ENCODE results near the gene ST6GALNAC6. TPM values are rescaled to one million over a fixed set of nuclear protein-coding genes. Genes with fewer than 3 reads are reported as not detected.

ST6GALNAC6 gene
- total and polyA plus RNA-seq, 2 experiments from 2014 or later, result 31.8 to 47.7 TPM

- Histone ChIP-seq H3K79me2 (no peaks in the 10 kb centered on the region), H3K36me3 (replicated peaks; ENCODE audit: insufficient read depth, low read depth) (no peaks in the 10 kb centered on the region), H3K4me1 (ENCODE audit: insufficient read depth) (peaks cover 18% of the 10 kb centered on the region), H3K4me3 (no peak overlapping the region), H3K27me3 (no peaks in the 10 kb centered on the region), H3K9me2 (replicated peaks; ENCODE audit: insufficient read depth) (no peaks in the 10 kb centered on the region), H3K9me3 (ENCODE audit: low read depth) (no peaks in the 10 kb centered on the region), H2AFZ (no peak overlapping the region), H4K20me1 (ENCODE audit: insufficient read depth, poor library complexity, severe bottlenecking) (no peaks in the 10 kb centered on the region), H3K27ac (peak overlapping the region; percentile 25), H3K4me2 (no peak overlapping the region)
- TF ChIP-seq CTCF (IDR thresholded peaks at IDR 0.05; ENCODE audit: poor library complexity) (no peak), EZH2phosphoT487 (IDR thresholded peaks at IDR 0.05; ENCODE audit: low read depth, severe bottlenecking, unreplicated experiment) (no peak), EZH2 (IDR thresholded peaks at IDR 0.05; ENCODE audit: borderline replicate concordance) (no peak)
- WGBS (ENCODE audit: low lambda C conversion rate, missing lambda C conversion rate), result 54% methylated on average over 12 of the region's 12 CpGs
- no peak for DNase-seq (ENCODE audit: low spot score)
These were observed 41.3 kb downstream of the ST6GALNAC6 start for GRCh38 chr9:127858041-127858512.

- 90% methylated on average over 3 of the region's 4 CpGs for whole genome bisulfite sequencing (ENCODE audit: low lambda C conversion rate, missing lambda C conversion rate)
- H3K27ac ChIP-seq, result no peak overlapping the region
These were observed 42.1 kb downstream of the ST6GALNAC6 start for GRCh38 chr9:127857278-127857677.

GRCh38 chr9:127856729-127857116, 42.7 kb downstream of the ST6GALNAC6 start:
- TF ChIP-seq EZH2phosphoT487 (IDR thresholded peaks at IDR 0.05; ENCODE audit: low read depth, severe bottlenecking, unreplicated experiment) (no peak), CTCF (IDR thresholded peaks at IDR 0.05; ENCODE audit: poor library complexity) (no peak), EZH2 (IDR thresholded peaks at IDR 0.05; ENCODE audit: borderline replicate concordance) (no peak)
- Histone ChIP-seq H3K36me3 (replicated peaks; ENCODE audit: insufficient read depth, low read depth) (no peaks in the 10 kb centered on the region), H3K9me3 (ENCODE audit: low read depth) (no peaks in the 10 kb centered on the region), H4K20me1 (ENCODE audit: insufficient read depth, poor library complexity, severe bottlenecking) (no peaks in the 10 kb centered on the region), H2AFZ (no peak overlapping the region), H3K79me2 (no peaks in the 10 kb centered on the region), H3K27ac (no peak overlapping the region), H3K9me2 (replicated peaks; ENCODE audit: insufficient read depth) (no peaks in the 10 kb centered on the region), H3K4me1 (ENCODE audit: insufficient read depth) (peaks cover 18% of the 10 kb centered on the region), H3K4me2 (no peak overlapping the region), H3K27me3 (no peaks in the 10 kb centered on the region), H3K4me3 (no peak overlapping the region)
- WGBS (ENCODE audit: low lambda C conversion rate, missing lambda C conversion rate), result 84% methylated on average over 8 of the region's 8 CpGs
- no peak for DNase-seq (ENCODE audit: low spot score)

More at GRCh38 chr9:127857278-127857677, 42.1 kb downstream of the ST6GALNAC6 start:
- H3K4me1 ChIP-seq (ENCODE audit: insufficient read depth), result peaks cover 18% of the 10 kb centered on the region
- no peaks in the 10 kb centered on the region for H3K9me2 ChIP-seq (replicated peaks; ENCODE audit: insufficient read depth)
- TF ChIP-seq EZH2 (IDR thresholded peaks at IDR 0.05; ENCODE audit: borderline replicate concordance) (no peak), CTCF (IDR thresholded peaks at IDR 0.05; ENCODE audit: poor library complexity) (no peak), EZH2phosphoT487 (IDR thresholded peaks at IDR 0.05; ENCODE audit: low read depth, severe bottlenecking, unreplicated experiment) (no peak)
- no peak for DNase-seq (ENCODE audit: low spot score)
- H3K79me2 ChIP-seq, result no peaks in the 10 kb centered on the region
- H4K20me1 ChIP-seq (ENCODE audit: insufficient read depth, poor library complexity, severe bottlenecking), result no peaks in the 10 kb centered on the region
- no peaks in the 10 kb centered on the region for H3K27me3 ChIP-seq
- H3K4me2 ChIP-seq, result no peak overlapping the region
- no peaks in the 10 kb centered on the region for H3K36me3 ChIP-seq (replicated peaks; ENCODE audit: insufficient read depth, low read depth)
- H3K9me3 ChIP-seq (ENCODE audit: low read depth), result no peaks in the 10 kb centered on the region
- H3K4me3 ChIP-seq, result no peak overlapping the region
- H2AFZ ChIP-seq, result no peak overlapping the region
